Left ventricle myocardium inferior (tissue), 1 donor: Measurements from ENCODE around the gene CNN3. TPM values are rescaled to one million over a fixed set of nuclear protein-coding genes. Genes with fewer than 3 reads are reported as not detected.
A peak's percentile ranks its signal among the peaks of the same experiment; 100 is the strongest.
"Not testable (repeated sequence)": the region's sequence is repeated elsewhere in the genome, so short reads cannot be mapped to it uniquely, and the experiment has no call there.

Experiments used
- DNase-seq: peaks from one replicate; pipeline ENCODE4 v3.0.0-alpha.2; 2020
- H3K27ac ChIP-seq: fragments of 200-600 bp; replicated peaks from 2 replicates; pipeline ENCODE4 v1.8.0; 2021
- H3K27me3 ChIP-seq: fragments of 200-600 bp; 2 replicates; pipeline ENCODE4 v1.8.0; 2021; ENCODE audit warnings: low read depth
- H3K36me3 ChIP-seq: fragments of 200-600 bp; 2 replicates; pipeline ENCODE4 v1.8.0; 2021
- H3K4me1 ChIP-seq: fragments of 200-600 bp; 2 replicates; pipeline ENCODE4 v1.8.0; 2021
- H3K4me3 ChIP-seq: fragments of 200-600 bp; 2 replicates; pipeline ENCODE4 v1.8.0; 2021; ENCODE audit warnings: mild to moderate bottlenecking, moderate library complexity
- H3K9me3 ChIP-seq: fragments of 200-600 bp; replicated peaks from 2 replicates; pipeline ENCODE4 v1.8.0; 2021
- intact Hi-C: fragments of 100-400 bp; cut with micrococcal nuclease; formaldehyde crosslinking; loops from one replicate; pipeline ENCODE4 v1.11.0; 2022
- total RNA-seq: library from RNA; stranded (reverse); fragmentation: NEBNext Ultra II Directional; extraction: Animal tissue kit (Norgen Biotek cat#: 25700); gene quantifications from one replicate; pipeline ENCODE4 v1.2.1, GENCODE V29; 2021
- TF ChIP-seq, protein P1 (sequence below): fragments of 200-600 bp; IDR thresholded peaks from 2 replicates; pipeline ENCODE4 v1.8.0; 2021; ENCODE audit warnings: antibody characterized with exemption, mild to moderate bottlenecking, borderline replicate concordance
- donor health status: DM: no; HTN: yes; CAD: no; lungs with severe emphysema.

The CNN3 gene
- total RNA-seq, 1 donor from 2014 or later, result 67.9 TPM

DNA sequence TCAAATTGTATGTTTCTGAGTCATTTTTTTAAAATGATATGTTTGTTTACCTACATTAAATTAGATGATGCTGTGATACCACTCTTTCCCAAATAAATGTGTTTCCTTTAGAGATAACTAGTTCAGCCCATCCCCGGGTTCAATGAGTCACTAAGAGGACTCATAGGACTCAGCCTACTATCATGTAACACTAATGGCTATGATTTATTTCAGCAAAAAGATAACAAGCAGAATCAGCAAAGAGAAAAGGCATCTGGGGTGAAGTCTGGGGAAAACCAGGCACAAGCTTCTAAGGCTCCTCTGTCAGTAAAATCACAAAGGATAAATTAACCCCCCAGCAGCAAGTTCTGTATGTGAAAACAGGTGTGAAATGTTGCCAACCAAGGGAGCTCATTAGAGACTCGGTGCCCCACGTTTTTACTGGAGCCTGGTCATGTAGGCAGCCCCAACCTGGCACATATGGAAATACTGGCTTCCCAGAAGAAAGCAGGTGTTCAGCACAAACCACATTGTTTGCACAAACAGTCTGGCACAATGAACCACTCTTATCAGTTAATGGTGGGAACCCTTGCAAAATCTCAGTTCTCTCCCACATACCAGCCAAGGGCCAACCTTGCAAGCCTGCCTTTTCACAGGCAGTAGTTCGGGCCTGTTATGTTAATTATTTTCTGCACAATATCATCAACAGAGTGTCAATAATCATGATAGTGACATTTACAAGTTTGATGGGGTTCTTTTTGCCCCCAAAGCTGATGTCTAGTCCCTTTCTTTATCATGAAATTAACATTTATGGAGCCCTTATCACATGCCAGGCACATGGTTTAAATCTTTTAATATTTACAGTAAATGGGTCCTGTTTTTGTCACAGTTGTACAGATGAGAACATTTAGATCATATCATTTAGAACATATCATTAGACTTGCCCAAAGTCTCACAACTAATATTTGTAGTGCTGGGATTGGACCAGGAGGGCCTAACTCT is 23.1 kb upstream of the CNN3 start:
- Histone ChIP-seq H3K27ac (no peak overlapping the region), H3K36me3 (no peaks in the 10 kb centered on the region), H3K4me1 (peaks cover 42% of the 10 kb centered on the region), H3K9me3 (peaks cover 4% of the 10 kb centered on the region), H3K27me3 (no peaks in the 10 kb centered on the region), H3K4me3 (no peak overlapping the region)
- TF ChIP-seq, protein P1, sequence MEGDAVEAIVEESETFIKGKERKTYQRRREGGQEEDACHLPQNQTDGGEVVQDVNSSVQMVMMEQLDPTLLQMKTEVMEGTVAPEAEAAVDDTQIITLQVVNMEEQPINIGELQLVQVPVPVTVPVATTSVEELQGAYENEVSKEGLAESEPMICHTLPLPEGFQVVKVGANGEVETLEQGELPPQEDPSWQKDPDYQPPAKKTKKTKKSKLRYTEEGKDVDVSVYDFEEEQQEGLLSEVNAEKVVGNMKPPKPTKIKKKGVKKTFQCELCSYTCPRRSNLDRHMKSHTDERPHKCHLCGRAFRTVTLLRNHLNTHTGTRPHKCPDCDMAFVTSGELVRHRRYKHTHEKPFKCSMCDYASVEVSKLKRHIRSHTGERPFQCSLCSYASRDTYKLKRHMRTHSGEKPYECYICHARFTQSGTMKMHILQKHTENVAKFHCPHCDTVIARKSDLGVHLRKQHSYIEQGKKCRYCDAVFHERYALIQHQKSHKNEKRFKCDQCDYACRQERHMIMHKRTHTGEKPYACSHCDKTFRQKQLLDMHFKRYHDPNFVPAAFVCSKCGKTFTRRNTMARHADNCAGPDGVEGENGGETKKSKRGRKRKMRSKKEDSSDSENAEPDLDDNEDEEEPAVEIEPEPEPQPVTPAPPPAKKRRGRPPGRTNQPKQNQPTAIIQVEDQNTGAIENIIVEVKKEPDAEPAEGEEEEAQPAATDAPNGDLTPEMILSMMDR, result no peak
- no peak for DNase-seq
- intact Hi-C loops, result no loop called here

DNA sequence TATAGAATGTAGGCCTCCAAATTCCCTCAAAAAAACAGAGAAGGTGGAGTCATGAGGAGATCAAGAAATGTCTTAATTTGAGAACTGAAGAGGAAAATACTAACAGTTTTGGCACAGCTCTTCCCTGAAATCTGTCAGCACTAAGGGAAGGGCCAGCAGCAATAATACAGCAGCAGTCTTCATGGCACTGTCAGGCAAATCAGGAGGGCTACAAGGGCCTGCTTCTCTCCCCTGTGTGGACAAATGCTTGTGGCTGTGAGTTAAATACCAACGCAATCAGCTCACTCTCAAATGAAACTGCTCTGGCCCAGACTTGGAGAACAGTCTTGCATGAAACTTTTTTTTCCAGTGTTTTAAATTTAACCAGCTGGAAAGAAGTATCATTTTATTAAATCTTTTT is 20.5 kb upstream of the CNN3 start:
- H3K4me1 ChIP-seq, result peaks cover 29% of the 10 kb centered on the region
- H3K27me3 ChIP-seq, result no peaks in the 10 kb centered on the region
- TF ChIP-seq, protein P1, result no peak
- H3K27ac ChIP-seq, result peak overlapping the region; percentile 57
- no peak overlapping the region for H3K4me3 ChIP-seq
- DNase-seq, result no peak
- no peaks in the 10 kb centered on the region for H3K9me3 ChIP-seq
- H3K36me3 ChIP-seq, result no peaks in the 10 kb centered on the region
- intact Hi-C loops, result no loop called here

DNA sequence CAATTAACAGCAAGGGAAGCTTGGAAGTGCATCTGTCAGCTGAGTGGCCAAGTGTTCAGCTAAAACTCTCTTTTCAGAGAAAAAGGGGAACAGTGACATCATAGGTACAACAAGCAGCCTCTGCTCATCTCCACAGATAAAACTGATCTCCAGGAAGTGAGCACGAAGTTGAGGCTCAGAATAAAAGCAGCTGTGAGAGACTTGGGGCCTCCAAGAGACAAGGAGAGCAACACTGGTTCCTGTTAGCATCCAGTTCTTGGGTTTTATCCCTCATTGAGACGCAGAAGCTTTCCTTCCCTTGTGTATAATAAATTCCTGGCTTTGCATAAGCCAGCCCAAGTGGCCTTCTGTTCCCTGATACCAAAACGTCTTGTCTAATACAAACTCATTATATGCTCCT is 20.0 kb upstream of the CNN3 start:
- intact Hi-C loops, result no loop called here
- no peaks in the 10 kb centered on the region for H3K9me3 ChIP-seq
- no peaks in the 10 kb centered on the region for H3K36me3 ChIP-seq
- no peak for DNase-seq
- no peak overlapping the region for H3K4me3 ChIP-seq
- TF ChIP-seq, protein P1, result no peak
- peak overlapping the region; percentile 57 for H3K27ac ChIP-seq
- H3K27me3 ChIP-seq, result no peaks in the 10 kb centered on the region
- peaks cover 29% of the 10 kb centered on the region for H3K4me1 ChIP-seq

DNA sequence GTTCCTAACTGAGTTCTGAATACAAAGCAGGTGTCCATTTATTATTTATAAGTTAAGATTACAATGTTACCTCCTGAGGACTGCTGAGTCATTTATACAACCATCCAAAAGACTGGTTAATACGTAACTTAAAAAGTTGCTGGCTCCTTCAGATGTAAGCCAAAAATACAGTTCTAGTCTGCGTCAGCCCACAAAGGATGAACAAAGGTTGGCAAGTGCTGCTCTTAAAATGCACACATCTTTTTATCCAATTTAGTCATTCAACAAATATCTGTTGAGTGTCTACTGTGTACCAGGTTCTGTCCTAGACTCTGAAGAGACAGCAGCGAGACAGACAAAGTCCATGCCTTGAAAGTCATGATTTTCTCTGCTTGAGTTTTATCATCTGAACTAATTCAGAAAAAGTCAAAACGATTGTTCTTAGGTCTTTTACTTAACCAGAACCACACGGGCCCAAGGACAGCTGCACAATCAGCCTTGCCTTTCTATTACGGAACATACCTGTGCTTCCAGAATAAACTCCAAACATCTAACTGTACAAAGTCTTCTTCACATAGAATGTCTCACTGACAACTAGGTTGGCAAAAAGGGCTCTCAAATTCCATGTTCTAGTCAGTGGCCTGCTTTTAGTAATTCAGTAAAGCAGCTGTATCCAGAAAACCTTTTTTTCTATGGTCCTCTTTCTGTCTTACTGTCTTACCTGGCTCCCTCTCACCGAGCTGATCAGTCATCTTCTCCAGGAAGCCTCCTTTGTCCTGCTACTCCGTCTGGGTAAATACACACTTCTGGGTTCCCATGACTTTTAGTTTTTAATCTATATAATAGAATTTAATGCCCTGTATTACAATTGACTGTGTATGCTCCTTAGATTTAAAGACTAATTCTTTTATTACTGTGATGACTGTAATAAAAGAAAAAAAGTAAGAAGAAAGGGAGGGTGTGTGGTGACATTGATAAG is 15.5 kb upstream of the CNN3 start:
- no peak overlapping the region for H3K27ac ChIP-seq
- H3K36me3 ChIP-seq, result no peaks in the 10 kb centered on the region
- TF ChIP-seq, protein P1, result no peak
- intact Hi-C loops, result no loop called here
- H3K9me3 ChIP-seq, result no peaks in the 10 kb centered on the region
- peaks cover 13% of the 10 kb centered on the region for H3K4me1 ChIP-seq
- no peak for DNase-seq
- H3K4me3 ChIP-seq, result no peak overlapping the region
- H3K27me3 ChIP-seq, result no peaks in the 10 kb centered on the region

DNA sequence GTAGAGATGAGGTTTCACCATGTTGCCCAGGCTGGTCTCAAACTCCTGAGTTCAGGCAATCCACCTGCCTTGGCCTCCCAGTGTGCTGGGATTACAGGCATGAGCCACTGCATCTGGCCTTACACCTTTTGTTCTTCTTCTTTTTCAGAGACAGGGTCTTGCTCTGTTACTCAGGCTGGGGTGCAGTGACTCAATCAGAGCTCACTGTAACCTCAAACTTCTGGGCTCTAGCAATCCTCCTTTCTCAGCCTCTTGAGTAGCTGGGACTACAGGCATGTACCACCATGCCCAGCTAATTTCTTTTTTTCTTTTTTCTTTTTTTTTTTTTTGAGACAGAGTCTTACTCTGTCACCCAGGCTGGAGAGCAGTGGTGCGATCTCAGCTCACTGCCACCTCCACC is 14.6 kb upstream of the CNN3 start:
- H3K4me3 ChIP-seq, DNase-seq, H3K36me3 ChIP-seq, H3K27ac ChIP-seq, intact Hi-C loops, H3K9me3 ChIP-seq, H3K27me3 ChIP-seq: not testable (repeated sequence)
- H3K4me1 ChIP-seq, result peaks cover 10% of the 10 kb centered on the region
